GM13977 (cell line): Measurements from ENCODE around the gene SCD.

Experiments used
- DNase-seq: peaks from one replicate; pipeline ENCODE4 v3.0.0; 2012; ENCODE audit warnings: low spot score
- CTCF ChIP-seq: IDR thresholded peaks from 2 replicates; pipeline ENCODE4 v1.5.1; 2012; ENCODE audit warnings: mild to moderate bottlenecking, control low read depth; ENCODE audit not compliant: insufficient read depth; ENCODE audit errors: extremely low read depth, missing control alignments
- in situ Hi-C: fragments of 300-500 bp; cut with MboI; formaldehyde crosslinking; loops from one replicate; pipeline ENCODE4 v1.12.0; 2022; ENCODE audit warnings: low sequenced_read_pairs, low pct_unique_long_range_greater_than_20kb, mixed read lengths, inconsistent platforms; ENCODE audit not compliant: unreplicated experiment

The SCD gene

GRCh38 chr10:100339236-100339635 lies 7.8 kb upstream of the SCD start:
- peak; percentile 38 for DNase-seq
- in situ Hi-C loops = loop anchor here (10.0 kb wide), 1 partner anchor 176 kb away; the partner anchor contains the start of gene SEC31B

DNA sequence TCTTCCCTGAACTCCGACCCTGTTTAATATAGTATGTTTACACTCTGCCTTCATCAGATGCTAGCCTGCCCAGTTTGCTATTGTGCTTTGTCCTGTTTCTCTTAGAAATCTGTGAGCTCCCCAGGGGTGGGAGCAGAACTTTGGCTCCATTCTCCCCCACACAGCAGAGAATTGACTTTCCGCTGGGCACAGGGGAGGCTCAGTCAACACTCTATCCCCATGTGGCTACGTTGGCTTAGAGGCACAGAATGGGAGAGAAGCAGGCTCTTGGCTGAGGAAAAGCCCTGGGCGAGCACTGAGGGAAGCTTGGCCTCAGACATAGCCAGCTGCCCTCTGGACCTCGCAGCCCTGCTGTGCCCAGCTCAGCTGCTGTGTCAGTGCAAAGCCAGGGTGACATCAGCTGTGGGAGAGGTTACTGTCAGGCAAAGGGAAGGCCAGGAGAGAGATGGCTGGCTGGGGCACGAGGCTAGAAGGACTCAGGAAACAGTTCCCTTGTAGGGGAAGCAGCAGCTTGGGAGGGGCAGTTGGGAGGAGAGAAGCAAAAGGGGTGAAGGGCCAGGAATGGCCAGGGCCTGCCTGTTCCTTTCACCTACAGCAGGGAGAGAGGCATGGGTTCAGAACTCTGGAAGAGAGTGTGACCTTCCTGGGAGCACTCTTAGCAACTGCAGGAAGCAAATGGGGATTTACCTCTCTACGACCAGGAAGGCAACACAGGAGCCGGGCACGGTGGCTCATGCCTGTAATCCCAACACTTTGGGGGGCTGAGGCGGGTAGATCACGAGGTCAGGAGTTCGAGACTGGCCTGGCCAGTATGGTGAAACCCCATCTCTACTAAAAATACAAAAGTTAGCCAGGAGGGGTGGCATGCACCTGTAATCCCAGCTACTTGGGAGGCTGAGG lies 5.8 kb upstream of the SCD start:
- DNase-seq = no peak
- no peak for TF ChIP-seq CTCF
- in situ Hi-C loops = loop anchor here (10.0 kb wide), 1 partner anchor 94 kb away; no protein-coding TSS in a partner anchor

More at GRCh38 chr10:100339236-100339635, 7.8 kb upstream of the SCD start:
- TF ChIP-seq CTCF = no peak

GRCh38 chr10:100341953-100342626 lies 4.9 kb upstream of the SCD start:
- DNase-seq = peak; percentile 55
- peak; percentile 66 for TF ChIP-seq CTCF
- in situ Hi-C loops = loop anchor here (10.0 kb wide), 1 partner anchor 93 kb away; no protein-coding TSS in a partner anchor

- in situ Hi-C loops = loop anchor here (10.0 kb wide), 1 partner anchor 92 kb away; no protein-coding TSS in a partner anchor
Measured at GRCh38 chr10:100342627-100342972, 4.4 kb upstream of the SCD start.

DNA sequence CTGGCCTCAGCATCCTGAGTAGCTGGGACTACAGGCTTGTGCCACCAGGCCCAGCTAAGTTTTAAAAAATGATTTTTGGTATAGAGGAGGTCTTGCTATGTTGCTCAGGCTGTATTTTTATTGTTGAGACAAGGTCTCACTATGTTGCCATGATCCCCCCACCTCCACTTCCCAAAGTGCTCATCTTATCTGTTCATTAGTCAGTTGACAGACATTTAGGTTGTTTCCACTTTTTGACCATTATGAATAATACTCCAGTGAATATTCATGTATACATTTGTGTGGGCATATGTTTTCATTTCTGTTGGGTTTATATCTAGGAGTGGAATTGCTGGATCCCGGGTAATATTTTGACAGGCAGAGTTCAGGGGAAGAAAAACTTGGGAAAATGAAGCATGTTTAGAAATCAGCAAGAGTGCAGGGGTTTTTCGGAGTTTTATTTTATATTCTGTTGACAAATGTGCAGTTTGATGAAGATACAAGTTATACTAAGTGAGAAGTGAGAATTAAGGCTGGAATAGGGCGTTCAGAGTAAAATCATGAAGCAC lies 2.7 kb upstream of the SCD start:
- in situ Hi-C loops = loop anchor here (10.0 kb wide), 1 partner anchor 90 kb away; no protein-coding TSS in a partner anchor
- no peak for DNase-seq
- no peak for TF ChIP-seq CTCF

More at GRCh38 chr10:100342627-100342972, 4.4 kb upstream of the SCD start:
- no peak for TF ChIP-seq CTCF
- DNase-seq = no peak
